H9 (cell line): ENCODE measurements around the gene ARL6IP6. TPM values are rescaled to one million over a fixed set of nuclear protein-coding genes. Genes with fewer than 3 reads are reported as not detected.

ENCODE experiments used
- DNase-seq: peaks from one replicate; pipeline ENCODE4 v3.0.0-alpha.2; 2017
- H2AFZ ChIP-seq: one replicate; pipeline ENCODE4 v1.6.1; 2013; ENCODE audit warnings: mild to moderate bottlenecking, low read length, control low read depth, moderate library complexity
- H2AK5ac ChIP-seq: 2 replicates; pipeline ENCODE4 v1.6.1; 2013; ENCODE audit warnings: low read length, control low read depth, mixed read lengths; ENCODE audit not compliant: insufficient read length
- H2BK120ac ChIP-seq: one replicate; pipeline ENCODE4 v1.6.1; 2013; ENCODE audit warnings: low read depth, mild to moderate bottlenecking, low read length, control low read depth, inconsistent platforms; ENCODE audit not compliant: poor library complexity, severe bottlenecking
- H2BK12ac ChIP-seq: 2 replicates; pipeline ENCODE4 v1.6.1; 2013; ENCODE audit warnings: low read length, control low read depth, mixed read lengths, low read depth; ENCODE audit not compliant: insufficient read length
- H2BK15ac ChIP-seq: 2 replicates; pipeline ENCODE4 v1.6.1; 2013; ENCODE audit warnings: low read depth, low read length, control low read depth
- H2BK20ac ChIP-seq: one replicate; pipeline ENCODE4 v1.6.1; 2013; ENCODE audit warnings: low read depth, mild to moderate bottlenecking, low read length, control low read depth, inconsistent platforms; ENCODE audit not compliant: poor library complexity, severe bottlenecking
- H2BK5ac ChIP-seq: 2 replicates; pipeline ENCODE4 v1.6.1; 2013; ENCODE audit warnings: low read length, control low read depth, mixed read lengths; ENCODE audit not compliant: insufficient read length
- H3K14ac ChIP-seq: 2 replicates; pipeline ENCODE4 v1.6.1; 2013; ENCODE audit warnings: low read length, control low read depth; ENCODE audit not compliant: insufficient read depth
- H3K18ac ChIP-seq: 2 replicates; pipeline ENCODE4 v1.6.1; 2013; ENCODE audit warnings: low read depth, mild to moderate bottlenecking, mixed read lengths, low read length, control low read depth; ENCODE audit not compliant: insufficient read length
- H3K23ac ChIP-seq: 2 replicates; pipeline ENCODE4 v1.6.1; 2013; ENCODE audit warnings: low read length, control low read depth, mixed read lengths, low read depth; ENCODE audit not compliant: insufficient read length
- H3K23me2 ChIP-seq: 2 replicates; pipeline ENCODE4 v1.6.1; 2013; ENCODE audit warnings: low read depth, mild to moderate bottlenecking, mixed read lengths, low read length, control low read depth; ENCODE audit not compliant: insufficient read length, poor library complexity, severe bottlenecking
- H3K27ac ChIP-seq: 2 replicates; pipeline ENCODE4 v1.5.1; 2013; ENCODE audit warnings: low read length, control low read depth, mixed read lengths, low read depth; ENCODE audit not compliant: insufficient read length
- H3K27me3 ChIP-seq: 2 replicates; pipeline ENCODE4 v1.6.1; 2013; ENCODE audit warnings: low read length, control low read depth, inconsistent platforms; ENCODE audit not compliant: insufficient read depth
- H3K4ac ChIP-seq: 2 replicates; pipeline ENCODE4 v1.6.1; 2013; ENCODE audit warnings: low read depth, mild to moderate bottlenecking, control low read depth, inconsistent platforms, low read length, moderate library complexity
- H3K4me1 ChIP-seq: 2 replicates; pipeline ENCODE4 v1.6.1; 2013; ENCODE audit warnings: low read length, control low read depth, inconsistent platforms; ENCODE audit not compliant: insufficient read depth
- H3K4me2 ChIP-seq: 2 replicates; pipeline ENCODE4 v1.6.1; 2013; ENCODE audit warnings: low read length, control low read depth, mixed read lengths; ENCODE audit not compliant: insufficient read length, insufficient read depth
- H3K56ac ChIP-seq: 2 replicates; pipeline ENCODE4 v1.6.1; 2013; ENCODE audit warnings: low read depth, mild to moderate bottlenecking, mixed read lengths, low read length, control low read depth; ENCODE audit not compliant: insufficient read length
- H3K79me1 ChIP-seq: 2 replicates; pipeline ENCODE4 v1.6.1; 2013; ENCODE audit warnings: low read depth, mild to moderate bottlenecking, moderate library complexity, low read length, control low read depth, inconsistent platforms; ENCODE audit not compliant: insufficient read depth, poor library complexity, severe bottlenecking
- H3K79me2 ChIP-seq: 2 replicates; pipeline ENCODE4 v1.6.1; 2013; ENCODE audit warnings: low read length, control low read depth, inconsistent platforms; ENCODE audit not compliant: insufficient read depth
- H3K9ac ChIP-seq: 2 replicates; pipeline ENCODE4 v1.6.1; 2013; ENCODE audit warnings: low read length, control low read depth, mixed read lengths; ENCODE audit not compliant: insufficient read length; ENCODE audit errors: extremely low read depth
- H3K9me3 ChIP-seq: one replicate; pipeline ENCODE4 v1.6.1; 2013; ENCODE audit warnings: low read depth, low read length, inconsistent platforms; ENCODE audit not compliant: control insufficient read depth
- H3T11ph ChIP-seq: one replicate; pipeline ENCODE4 v1.6.1; 2013; ENCODE audit warnings: mild to moderate bottlenecking, low read length, control low read depth, inconsistent platforms
- H4K20me1 ChIP-seq: one replicate; pipeline ENCODE4 v1.6.1; 2013; ENCODE audit not compliant: control insufficient read depth, insufficient read length, insufficient read depth
- H4K5ac ChIP-seq: 2 replicates; pipeline ENCODE4 v1.6.1; 2013; ENCODE audit warnings: low read depth, mild to moderate bottlenecking, mixed read lengths, low read length, control low read depth; ENCODE audit not compliant: insufficient read length
- H4K8ac ChIP-seq: replicated peaks from 2 replicates; pipeline ENCODE4 v1.6.1; 2013; ENCODE audit warnings: low read length, control low read depth, mixed read lengths, low read depth; ENCODE audit not compliant: insufficient read length
- H4K91ac ChIP-seq: 2 replicates; pipeline ENCODE4 v1.6.1; 2013; ENCODE audit warnings: low read depth, mild to moderate bottlenecking, moderate library complexity, mixed read lengths, low read length, control low read depth; ENCODE audit not compliant: insufficient read length
- H3K27ac Mint-ChIP-seq, 3 experiments: 2 replicates in 2 of 3; 3 replicates in 1 of 3; pipeline ENCODE4 v1.8.0; 2020 to 2021; ENCODE audit warnings: mixed read lengths in 3 of 3, mild to moderate bottlenecking in 1 of 3, moderate library complexity in 1 of 3
- H3K27me3 Mint-ChIP-seq: 2 replicates; pipeline ENCODE4 v1.8.0; 2021; ENCODE audit warnings: low read depth, mild to moderate bottlenecking, moderate library complexity, mixed read lengths
- H3K36me3 Mint-ChIP-seq, 3 experiments: 2 replicates in 2 of 3; 3 replicates in 1 of 3; pipeline ENCODE4 v1.8.0; 2020 to 2021; ENCODE audit warnings: low read depth in 3 of 3, mixed read lengths in 3 of 3; ENCODE audit not compliant: insufficient read depth in 1 of 3
- H3K4me1 Mint-ChIP-seq, 2 experiments: 2 replicates each; pipeline ENCODE4 v1.8.0; 2020; ENCODE audit warnings: mixed read lengths in 2 of 2
- H3K4me3 Mint-ChIP-seq, 2 experiments: 2 replicates in 1 of 2; 3 replicates in 1 of 2; pipeline ENCODE4 v1.8.0; 2020 to 2021; ENCODE audit warnings: mild to moderate bottlenecking in 2 of 2, mixed read lengths in 2 of 2, moderate library complexity in 1 of 2
- H3K9me3 Mint-ChIP-seq, 2 experiments: 2 replicates in 1 of 2; 3 replicates in 1 of 2; pipeline ENCODE4 v1.8.0; 2020; ENCODE audit warnings: mild to moderate bottlenecking in 2 of 2, mixed read lengths in 2 of 2, moderate library complexity in 1 of 2
- WGBS: extraction: QIAGEN DNeasy Blood & Tissue Kit; methylation state at CpG from one replicate; pipeline ENCODE4 v1.1.7; 2013; ENCODE audit warnings: missing lambda C conversion rate, low lambda C conversion rate, mixed read lengths; ENCODE audit not compliant: insufficient read length; ENCODE audit errors: extremely low coverage; 5-methylcytosine and 5-hydroxymethylcytosine counted together
- total RNA-seq: library from RNA; stranded (reverse); gene quantifications from 2 replicates; pipeline ENCODE4 v1.2.1, GENCODE V29; 2021
- TF ChIP-seq, protein P1 (sequence below): fragments of 200-600 bp; sonication (generic); conservative IDR thresholded peaks from 3 replicates; pipeline ENCODE4 v1.8.0; 2021; ENCODE audit warnings: antibody characterized with exemption, mild to moderate bottlenecking

Gene ARL6IP6
- total RNA-seq, 1 experiment from 2014 or later: 27.3 TPM

DNA sequence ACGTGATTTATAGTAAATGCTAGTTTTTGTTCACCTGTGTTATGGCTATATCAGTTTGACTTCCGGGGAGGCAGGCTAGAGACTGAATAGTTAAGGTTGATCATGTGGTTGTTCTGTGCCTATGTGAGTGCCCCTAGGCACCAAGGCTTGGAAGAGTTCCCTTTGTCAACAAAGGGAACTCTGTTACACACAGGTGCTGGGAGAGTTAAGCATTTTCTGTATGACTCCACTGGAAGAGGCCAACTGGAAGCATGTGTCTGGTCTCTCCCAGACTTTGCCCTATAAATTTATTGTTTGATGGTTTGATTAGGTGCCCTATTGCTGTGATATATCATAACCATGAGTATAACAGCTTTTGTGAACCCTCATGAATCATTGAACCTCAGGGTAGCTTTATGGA is 63.8 kb downstream of the ARL6IP6 start:
- no peak overlapping the region for H2AK5ac ChIP-seq

More for the DNA sequence above, 63.8 kb downstream of the ARL6IP6 start:
- Histone ChIP-seq H2BK12ac (no peak overlapping the region), H2BK15ac (no peak overlapping the region), H4K8ac (no peak overlapping the region), H3K9ac (no peak overlapping the region), H3K23ac (no peak overlapping the region), H3K14ac (no peak overlapping the region), H4K20me1 (no peaks in the 10 kb centered on the region), H3K27ac (no peak overlapping the region), H3K4ac (no peak overlapping the region), H2BK5ac (no peak overlapping the region), H3K9me3 (no peaks in the 10 kb centered on the region), H3K79me2 (no peaks in the 10 kb centered on the region), H3K4me2 (no peak overlapping the region), H3K18ac (no peak overlapping the region), H2BK120ac (no peak overlapping the region), H3K23me2 (no peaks in the 10 kb centered on the region), H2BK20ac (no peak overlapping the region), H3K79me1 (no peaks in the 10 kb centered on the region), H2AFZ (no peak overlapping the region), H3K27me3 (no peaks in the 10 kb centered on the region), H4K91ac (no peak overlapping the region), H3K4me1 (no peaks in the 10 kb centered on the region), H3T11ph (no peak overlapping the region), H3K56ac (no peak overlapping the region), H4K5ac (no peak overlapping the region)
- no peak for DNase-seq
- TF ChIP-seq, protein P1, sequence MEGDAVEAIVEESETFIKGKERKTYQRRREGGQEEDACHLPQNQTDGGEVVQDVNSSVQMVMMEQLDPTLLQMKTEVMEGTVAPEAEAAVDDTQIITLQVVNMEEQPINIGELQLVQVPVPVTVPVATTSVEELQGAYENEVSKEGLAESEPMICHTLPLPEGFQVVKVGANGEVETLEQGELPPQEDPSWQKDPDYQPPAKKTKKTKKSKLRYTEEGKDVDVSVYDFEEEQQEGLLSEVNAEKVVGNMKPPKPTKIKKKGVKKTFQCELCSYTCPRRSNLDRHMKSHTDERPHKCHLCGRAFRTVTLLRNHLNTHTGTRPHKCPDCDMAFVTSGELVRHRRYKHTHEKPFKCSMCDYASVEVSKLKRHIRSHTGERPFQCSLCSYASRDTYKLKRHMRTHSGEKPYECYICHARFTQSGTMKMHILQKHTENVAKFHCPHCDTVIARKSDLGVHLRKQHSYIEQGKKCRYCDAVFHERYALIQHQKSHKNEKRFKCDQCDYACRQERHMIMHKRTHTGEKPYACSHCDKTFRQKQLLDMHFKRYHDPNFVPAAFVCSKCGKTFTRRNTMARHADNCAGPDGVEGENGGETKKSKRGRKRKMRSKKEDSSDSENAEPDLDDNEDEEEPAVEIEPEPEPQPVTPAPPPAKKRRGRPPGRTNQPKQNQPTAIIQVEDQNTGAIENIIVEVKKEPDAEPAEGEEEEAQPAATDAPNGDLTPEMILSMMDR: no peak
- no peaks in the 10 kb centered on the region for H3K4me1 Mint-ChIP-seq
- peaks cover 11 to 15% of the 10 kb centered on the region in 2 experiments for H3K9me3 Mint-ChIP-seq
- no peaks in the 10 kb centered on the region; the same call in 1 of the 2 replicates for H3K27me3 Mint-ChIP-seq
- H3K27ac Mint-ChIP-seq: no peak overlapping the region
- WGBS: no CpG with 5 or more reads among the region's 2 CpGs
- H3K36me3 Mint-ChIP-seq: peaks cover 0 to 14% (median 12%) of the 10 kb centered on the region in 3 experiments; a peak in 3 of 7 replicates
- H3K4me3 Mint-ChIP-seq: no peak overlapping the region
